Non-pigmented ciliary epithelial cell (primary cell): Measurements from ENCODE around the gene AFAP1.

Experiments
- DNase-seq: peaks from one replicate; pipeline ENCODE4 v3.0.0-alpha.2; 2010; ENCODE audit warnings: low read depth

Gene AFAP1

DNA sequence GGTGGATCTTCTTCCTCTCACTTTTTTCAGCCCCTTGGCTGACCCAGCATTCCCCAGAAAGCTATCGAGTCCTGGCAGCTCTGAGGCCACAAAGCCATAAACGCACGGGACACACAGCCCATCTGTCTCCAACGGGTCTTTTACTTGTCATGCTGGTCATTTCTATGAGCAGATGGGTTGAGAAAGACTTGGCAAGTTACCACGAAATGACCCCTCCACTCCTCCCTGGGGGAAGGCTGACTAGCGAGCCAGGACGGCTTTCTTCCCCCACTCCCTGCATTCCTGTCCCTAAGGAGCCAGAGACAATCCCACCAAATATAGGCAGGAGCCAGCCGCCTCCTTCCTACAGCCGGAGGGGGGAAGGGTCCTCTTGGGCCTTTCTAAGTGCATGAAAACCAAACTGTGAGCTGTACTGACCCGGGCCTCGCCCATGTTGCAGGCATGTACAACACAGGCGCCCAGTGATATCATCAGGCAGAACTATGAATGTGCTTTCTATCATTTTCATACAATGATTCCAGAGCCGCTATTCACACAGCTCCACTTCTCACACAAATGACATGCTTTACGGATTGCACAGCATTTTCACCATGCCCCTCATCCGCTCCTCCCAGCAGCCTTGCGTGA, 28.6 kb downstream of the AFAP1 start:
- peak; percentile 60 for DNase-seq

DNA sequence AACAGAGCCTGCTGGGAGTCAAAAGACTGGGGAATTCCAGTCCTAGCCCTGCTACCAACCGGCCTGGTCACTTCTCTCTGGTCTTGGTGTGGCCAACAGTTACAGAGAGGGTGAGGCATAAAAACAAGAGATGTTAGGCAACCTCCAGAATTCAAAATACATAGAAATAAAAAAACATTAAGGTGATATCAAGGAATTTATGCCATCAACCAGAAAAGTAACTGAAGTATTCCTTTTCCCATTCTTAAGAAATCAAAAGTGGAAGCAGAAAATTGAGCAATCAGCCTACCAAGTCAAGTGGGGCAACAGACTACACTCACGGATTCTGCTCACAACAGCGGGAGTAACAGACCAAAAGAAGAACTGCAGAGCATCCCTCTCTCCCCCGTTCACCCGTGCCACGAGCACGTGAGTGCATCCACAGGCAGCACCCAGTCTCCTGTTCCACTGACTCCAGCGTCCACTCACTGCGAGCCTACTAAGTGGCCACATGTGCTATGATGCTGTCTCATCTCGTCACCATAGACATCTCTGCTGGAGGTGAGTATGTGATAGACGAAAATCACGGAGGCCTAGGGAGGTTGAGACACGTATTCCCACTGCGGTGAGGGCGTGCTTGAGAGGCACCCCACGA, 29.3 kb downstream of the AFAP1 start:
- no peak for DNase-seq

DNA sequence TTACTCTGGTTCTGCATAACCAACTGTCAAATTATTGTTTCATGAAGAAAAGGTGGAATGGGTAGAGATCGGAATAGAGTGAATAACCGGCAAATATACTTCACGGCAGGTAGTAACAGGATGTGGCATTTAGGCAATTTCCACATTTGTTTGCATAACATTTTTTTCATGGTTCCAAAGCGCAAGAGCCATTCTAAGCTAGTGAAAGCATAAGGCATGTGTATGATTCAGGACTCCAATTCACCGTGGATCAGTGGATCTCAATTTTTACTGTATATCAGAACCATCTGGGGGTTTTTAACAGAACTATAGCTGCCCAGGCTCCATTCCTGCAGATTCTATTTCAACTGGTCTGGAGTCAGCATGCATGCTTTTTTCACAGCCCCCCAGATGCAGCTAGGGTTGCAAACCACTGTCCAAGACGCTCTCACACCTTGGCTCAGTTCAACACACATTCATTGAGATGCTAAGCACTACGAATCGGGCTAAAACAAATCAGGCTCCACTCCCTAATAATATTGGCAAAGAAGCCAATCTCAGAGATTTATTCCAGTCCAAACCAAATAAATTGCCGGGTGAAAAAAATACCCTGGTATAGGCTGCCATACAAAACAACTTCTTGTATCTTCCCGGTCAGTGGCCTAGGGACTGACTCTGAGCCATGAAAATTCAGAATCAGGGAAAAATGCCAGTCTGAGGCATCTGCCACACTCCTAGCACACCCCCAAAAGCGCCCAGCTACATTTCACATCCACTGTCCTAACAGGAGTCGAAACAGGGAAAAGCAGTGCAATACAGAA, 30.0 kb downstream of the AFAP1 start:
- no peak for DNase-seq

DNA sequence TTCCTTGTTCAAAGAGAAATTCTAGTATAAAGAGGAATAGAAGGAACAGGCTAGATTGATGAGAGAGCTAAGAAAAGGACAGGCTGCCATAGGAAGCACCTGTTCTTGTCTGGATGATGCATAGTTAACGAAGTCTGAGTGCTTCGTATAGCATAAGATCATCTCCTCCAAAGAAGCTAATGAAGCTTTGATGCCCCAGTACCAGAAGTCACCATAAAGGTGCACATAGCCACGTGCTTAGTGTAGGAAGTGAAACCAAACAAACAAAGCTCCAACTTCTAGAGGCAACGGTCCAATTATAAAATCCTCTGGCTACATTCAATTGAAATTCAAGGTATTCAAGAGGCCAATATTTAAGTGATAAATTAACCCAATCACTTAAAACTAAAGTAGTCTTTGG, 31.0 kb downstream of the AFAP1 start:
- DNase-seq = no peak

DNA sequence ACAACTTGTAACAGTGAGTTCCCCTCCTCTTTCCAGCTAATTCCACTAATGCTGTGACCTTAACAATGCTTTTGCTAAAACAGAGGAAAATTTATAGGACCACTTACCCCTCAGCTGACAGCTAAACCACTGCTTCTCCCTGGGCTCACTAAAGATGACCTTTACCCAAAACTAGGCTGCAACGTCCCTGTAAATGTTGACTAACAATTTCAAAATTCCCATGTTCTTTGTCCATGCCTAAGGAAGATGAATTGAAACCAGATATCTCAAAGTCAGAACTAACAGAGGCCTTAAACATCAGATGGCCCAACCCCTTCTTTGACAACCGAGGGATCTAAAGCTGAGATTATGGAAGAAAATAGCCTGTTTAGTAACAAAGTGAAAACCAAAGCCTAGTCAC, 32.5 kb downstream of the AFAP1 start:
- no peak for DNase-seq

DNA sequence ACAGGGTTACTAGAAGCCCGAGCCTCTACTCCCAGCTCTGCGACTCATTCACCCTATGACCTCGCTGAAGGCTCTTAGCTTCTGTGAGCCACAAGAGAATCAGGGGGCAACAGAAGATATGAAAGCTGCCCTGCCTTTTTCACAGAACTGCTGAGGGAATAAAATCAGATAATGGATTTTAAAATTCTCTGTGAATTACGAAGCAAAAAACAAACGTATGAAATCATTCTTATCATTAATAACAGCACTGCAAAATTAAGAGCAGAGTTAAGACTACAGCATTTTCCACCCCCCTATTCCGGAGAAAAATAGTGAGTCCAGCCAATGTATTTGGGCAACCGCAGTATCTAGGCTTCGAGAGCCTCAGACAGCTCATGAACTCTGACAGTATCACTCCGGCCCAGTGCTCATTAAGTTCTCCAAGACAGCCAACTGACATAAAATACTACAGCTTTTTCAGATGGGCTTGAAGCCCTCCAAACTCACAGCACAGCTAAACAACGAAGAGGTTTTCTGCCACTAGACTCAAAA, 33.4 kb downstream of the AFAP1 start:
- DNase-seq = no peak

DNA sequence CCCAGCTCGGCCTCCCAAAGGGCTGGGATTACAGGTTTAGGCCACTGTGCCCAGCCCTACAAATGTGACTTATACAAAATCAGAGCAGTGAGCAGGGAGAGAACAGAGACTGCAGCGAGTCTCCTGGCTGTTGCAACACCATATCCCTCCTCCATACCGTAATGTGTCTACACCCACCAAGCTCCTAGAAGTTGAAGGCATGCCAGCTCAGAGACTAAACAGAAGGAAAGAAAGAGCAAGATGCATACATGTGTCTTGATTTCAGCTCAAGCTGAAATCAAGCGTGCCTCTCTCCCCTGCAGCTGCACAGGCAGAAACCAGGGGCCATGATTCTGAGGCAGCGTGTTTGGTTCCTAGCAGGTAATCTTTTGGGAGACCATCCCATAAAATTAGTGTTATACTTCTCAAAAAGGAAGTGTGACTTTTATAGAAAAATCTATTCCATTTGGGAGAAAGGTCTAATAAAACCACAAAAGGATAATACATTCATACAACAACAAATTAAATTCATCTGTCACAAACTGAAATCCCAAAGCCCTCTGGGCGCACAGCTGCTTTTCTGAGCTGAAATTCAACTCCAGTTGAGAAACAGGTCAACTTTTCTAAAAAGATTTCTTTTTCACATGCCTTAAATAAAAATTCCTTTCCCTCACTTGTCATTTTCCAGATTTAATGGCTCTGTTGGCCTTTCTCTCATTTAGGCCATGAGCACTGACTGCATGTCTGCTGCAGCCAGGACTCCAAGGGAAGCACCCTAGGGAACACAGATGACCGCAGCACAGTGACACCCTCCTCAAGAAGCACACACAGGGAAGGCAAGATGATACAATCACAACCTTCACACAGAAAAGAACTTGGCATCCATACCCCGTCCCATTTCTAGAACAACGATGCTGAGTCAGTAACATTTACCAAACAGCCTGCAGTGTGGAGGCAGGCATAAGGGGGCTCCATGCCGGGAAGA, 34.4 kb downstream of the AFAP1 start:
- no peak for DNase-seq

DNA sequence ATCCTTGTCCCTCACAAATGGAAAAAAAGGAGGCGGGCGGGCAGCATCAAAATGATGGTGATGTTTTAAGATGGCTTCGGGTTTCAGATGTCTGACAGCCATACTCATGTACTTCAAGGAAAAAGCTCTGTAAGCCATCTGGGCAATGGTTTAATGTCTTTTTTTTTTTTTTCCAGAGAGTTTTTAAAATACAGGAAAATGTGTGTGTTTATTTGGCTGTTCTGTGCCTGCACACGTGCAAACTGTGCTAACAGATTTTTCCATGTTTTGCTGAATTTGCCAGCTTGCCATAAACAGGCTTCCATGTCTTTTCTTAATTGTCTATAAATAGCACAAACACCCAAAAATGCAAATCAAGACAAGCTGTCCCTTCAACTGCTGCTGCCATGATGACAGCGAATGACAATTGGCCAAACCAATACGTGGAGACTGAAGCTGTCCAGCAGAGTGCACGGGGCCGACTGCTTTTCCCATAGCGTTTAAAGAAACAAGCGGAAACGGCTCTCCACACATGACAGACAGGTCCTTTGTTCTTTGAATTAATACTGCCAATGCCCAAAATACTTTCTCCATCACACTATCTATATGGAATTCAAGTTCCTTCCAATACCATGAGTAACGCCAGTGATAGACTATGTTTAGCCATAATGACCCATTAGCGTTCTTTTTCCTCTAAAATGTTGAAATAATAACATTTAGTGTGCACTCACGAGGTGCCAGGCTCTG, 35.7 kb downstream of the AFAP1 start:
- peak; percentile 60 for DNase-seq

DNA sequence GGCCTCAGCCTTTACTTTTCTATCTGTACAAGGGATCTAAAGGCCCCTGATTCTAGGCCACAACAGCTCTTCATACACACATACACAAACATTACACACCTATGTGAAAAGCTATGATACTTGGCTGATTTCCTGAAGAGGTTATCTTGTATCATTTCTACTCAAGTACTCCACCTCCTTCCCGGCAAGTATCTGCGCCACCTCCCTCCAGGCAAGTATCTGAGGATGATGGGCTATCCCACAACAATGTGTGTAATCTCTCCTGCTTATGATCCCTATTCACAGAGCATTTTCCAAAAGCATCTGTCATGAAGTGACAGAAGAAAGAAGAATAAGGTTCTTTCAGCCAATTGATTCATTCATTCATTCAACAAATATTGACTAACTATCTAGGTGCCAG, 36.8 kb downstream of the AFAP1 start:
- DNase-seq = no peak

DNA sequence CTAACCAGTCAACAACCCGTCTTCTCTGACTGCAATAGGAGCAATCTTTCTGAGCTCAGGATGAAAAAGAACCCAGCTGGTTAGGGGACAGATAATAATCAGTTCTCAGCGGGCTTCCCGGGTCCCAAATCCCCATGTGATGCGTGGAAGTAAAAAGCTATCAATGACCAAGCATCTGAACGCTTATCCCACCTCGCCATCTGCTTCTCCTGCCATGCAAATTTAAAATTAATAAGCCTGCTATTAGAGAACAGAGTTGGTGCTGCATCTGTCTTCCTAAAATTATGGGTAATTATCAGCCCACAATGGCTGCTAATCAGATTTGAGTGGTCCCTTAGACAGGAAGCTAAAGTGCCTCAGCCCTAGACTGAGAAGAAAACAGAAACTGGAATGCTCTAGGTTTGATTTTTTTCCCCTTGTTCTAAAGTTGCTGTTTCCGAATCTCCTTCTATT, 37.5 kb downstream of the AFAP1 start:
- DNase-seq = no peak

DNA sequence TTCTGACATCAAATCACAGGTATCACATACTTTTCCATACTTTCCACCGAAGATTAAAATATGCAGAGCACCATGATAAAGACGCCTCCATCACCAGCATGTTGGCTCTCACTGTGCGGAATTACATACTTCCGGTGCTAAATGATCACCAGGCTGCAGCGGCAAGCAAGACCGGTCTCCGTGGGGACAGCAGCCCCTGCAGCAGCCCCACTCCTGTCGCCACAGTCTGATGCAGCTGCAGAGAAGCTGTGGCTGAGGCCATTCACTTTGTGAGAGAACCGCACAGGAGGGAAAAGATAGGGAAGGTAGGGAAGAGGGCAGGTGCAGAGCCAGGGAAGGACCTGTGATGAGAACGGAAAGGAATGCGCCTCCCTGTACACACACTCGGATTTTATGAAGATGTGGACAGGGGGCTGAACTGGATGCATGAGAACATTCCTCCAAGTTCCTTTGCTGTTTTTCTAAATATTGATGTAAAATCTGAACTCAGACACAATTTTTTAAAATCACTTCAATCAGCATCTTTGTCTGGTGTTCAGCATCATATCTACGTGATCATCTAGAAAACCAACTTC, 38.3 kb downstream of the AFAP1 start:
- DNase-seq = no peak

DNA sequence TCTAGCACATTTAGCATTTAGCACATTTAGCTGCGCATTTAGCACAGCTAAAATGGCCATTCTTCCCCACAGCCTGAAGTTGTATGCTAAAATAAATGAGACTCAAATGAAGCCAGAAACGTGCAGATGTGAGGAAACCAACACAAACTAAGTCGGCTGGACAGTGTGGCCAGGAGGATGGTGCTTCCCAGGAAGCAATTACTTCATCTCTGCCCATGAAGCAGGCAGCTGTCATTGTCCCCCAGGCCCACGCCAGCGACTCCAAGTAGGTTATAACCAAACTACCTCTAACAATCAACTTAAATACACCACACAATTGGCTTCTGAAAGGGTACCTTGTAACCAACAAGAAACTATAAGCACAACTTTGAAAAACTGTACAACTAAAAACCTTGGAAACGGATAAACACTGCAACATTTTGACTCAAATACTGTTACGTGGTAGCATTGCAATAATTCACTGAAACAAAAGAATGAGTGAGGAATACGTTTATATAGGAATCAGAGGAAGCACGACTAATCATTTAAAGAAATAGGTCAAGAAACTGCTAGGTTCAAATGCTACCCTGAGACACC, 39.2 kb downstream of the AFAP1 start:
- DNase-seq = no peak

DNA sequence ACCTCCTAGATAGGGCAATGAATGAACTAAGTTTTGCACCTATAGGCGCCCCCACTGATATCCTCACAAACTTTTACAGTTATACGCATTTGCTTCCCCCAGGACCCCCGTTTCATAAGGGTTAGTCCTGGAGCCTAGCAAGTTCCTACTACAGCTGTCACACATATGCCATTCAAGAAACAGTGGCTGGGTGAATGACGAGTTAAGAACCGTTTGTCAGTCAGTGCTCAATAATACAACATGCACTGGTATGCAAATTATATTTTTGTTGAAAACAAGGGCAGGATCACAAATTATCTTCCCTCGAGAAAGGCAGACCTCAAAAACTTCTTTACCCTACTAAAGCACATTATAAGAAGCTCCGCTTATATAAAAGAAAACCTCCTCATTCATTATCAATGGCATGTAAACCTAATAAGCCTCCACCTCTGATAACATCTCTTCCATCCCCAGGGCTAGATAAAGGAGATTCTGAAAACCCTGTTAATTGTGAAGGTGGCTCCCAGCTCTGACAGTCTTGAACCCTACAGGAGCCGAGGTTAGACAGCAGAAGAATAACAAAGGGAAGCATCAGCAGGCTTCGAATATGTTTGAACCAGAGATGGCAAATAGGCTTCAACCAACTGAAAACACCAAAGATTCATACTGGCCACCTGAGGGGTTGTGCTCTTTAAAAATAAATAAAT, 40.3 kb downstream of the AFAP1 start:
- DNase-seq = no peak

DNA sequence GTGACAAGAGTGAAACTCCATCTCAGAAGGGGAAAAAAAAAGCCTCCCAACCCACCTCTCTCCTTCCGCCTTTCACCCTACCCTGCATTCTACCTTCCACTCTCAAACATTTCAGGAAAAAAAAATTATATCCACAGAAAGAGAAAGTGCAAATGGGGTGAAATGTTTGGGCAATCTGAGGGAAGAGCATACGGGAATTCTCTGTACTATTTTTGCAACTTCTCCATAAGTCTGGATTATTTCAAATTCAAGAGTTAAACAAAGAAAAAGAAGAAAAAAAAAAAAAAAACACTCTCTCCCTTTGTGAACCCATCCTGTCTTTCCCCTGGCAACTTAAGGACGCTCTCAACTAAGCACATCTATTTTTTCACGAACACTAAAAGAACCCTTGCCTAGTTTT, 41.3 kb downstream of the AFAP1 start:
- no peak for DNase-seq

DNA sequence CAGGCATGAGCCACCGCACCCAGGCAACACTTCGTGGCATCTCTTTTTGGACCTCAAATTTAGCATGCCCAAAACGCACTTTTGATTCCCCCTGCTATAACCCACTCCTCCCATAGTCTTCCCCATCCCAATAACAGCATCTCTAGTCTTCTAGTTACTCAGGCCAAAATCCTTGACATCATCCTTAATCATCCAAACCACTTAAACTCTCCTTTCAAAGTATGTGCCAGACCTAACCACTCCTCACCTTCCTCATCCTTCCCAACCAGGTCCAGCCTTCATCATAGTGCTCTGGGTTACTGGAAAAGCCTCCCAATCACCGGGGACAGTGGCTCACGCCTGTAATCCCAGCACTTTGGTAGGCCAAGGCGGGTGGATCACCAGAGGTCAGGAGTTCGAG, 41.9 kb downstream of the AFAP1 start:
- no peak for DNase-seq

DNA sequence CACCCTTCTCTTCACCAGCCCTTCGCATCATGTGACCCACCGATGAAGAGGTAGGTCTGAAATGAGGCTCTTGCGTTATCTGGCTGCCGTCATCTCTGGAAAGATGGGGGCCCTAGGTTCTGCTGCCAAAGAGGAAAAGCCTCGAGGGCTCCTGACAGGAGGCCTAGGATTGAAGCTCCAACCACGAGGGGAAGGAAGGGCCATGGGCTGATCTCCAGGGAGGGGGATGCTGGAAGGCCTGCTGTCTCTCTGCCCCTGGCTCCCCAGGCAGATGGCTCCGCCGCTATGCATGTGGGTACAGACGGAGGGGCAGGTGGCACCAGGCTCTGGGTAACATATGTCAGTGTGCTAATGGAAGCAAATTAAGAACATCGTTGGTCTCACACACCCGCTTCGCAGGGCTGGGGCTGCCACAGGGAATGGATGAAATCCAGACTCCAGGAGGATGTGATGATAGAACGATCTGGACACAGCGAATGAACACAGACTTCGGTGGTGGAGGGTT, 44.9 kb downstream of the AFAP1 start:
- no peak for DNase-seq

DNA sequence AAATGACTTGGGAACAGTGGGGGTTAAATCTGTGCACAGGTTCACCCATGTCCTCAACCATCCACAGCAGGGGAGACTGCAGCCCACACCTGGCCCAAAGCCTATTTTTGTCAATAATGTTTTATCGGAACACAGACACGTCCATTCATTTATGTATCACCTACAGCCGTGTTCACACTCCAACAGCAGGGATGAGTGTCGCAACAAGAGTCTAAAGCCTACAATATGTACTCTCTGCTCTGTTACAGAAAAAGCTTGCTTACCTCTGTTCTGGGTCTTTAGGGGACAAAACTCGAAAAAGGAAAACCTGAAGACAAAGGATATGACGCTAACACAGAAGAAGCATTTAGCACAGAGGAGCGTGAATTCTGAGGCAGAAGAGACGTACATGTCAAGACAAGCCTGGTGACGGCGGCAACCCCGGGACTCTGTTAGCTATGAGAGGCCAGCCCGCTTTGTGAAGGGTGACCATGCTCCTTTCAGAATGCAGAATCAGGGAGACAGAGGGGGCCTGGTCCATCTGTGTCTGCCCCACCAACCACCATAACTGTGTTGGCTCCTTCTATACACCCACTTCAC, 45.5 kb downstream of the AFAP1 start:
- no peak for DNase-seq

DNA sequence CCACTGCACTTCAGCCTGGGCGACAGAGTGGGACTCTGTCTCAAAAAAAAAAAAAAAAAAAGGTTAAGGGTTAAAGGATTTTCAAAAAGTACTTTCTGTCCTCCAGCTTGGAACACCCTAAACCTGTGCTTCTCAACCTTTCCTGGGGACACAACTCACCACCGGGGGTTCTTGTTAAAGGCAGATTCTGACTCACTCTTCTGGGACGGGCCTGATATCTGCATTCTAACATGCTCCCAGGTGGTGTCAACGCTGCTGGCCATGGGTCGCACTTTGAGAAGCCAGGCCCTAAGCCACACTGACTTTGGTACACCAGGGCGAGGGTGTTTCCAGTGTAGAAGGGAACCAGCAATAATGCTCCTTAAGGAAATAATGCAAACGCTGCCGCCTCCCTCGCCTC, 46.1 kb downstream of the AFAP1 start:
- no peak for DNase-seq
